Mesenchymal stem cell (in vitro differentiated cells and primary cell): ENCODE data around the gene ITGA2B.
A peak's percentile ranks its signal among the peaks of the same experiment; 100 is the strongest.

ENCODE experiments used
- DNase-seq: peaks from one replicate; pipeline ENCODE4 v3.0.0-alpha.2; 2013
- H2AFZ ChIP-seq: one replicate; pipeline ENCODE4 v1.6.1; 2013; ENCODE audit warnings: low read depth, mild to moderate bottlenecking, control low read depth, inconsistent platforms, low read length, moderate library complexity
- H2AK5ac ChIP-seq: 2 replicates; pipeline ENCODE4 v1.6.1; 2013; ENCODE audit warnings: low read length, moderate library complexity, mild to moderate bottlenecking, inconsistent platforms; ENCODE audit not compliant: severe bottlenecking
- H2BK120ac ChIP-seq: one replicate; pipeline ENCODE4 v1.6.1; 2013; ENCODE audit warnings: low read depth, mild to moderate bottlenecking, inconsistent platforms, low read length, moderate library complexity
- H2BK12ac ChIP-seq, 2 experiments: one replicate each; pipeline ENCODE4 v1.6.1; 2013; ENCODE audit warnings: inconsistent platforms in 2 of 2, low read length in 2 of 2, mild to moderate bottlenecking in 2 of 2, moderate library complexity in 2 of 2, control low read depth in 1 of 2
- H2BK15ac ChIP-seq: one replicate; pipeline ENCODE4 v1.6.1; 2013; ENCODE audit warnings: mild to moderate bottlenecking, low read depth, inconsistent platforms; ENCODE audit not compliant: poor library complexity, severe bottlenecking
- H2BK5ac ChIP-seq: 2 replicates; pipeline ENCODE4 v1.6.1; 2013; ENCODE audit warnings: low read depth, mild to moderate bottlenecking, low read length, control low read depth, inconsistent platforms; ENCODE audit not compliant: poor library complexity, severe bottlenecking
- H3K14ac ChIP-seq, 2 experiments: one replicate each; pipeline ENCODE4 v1.6.1; 2013; ENCODE audit warnings: inconsistent platforms in 2 of 2, low read length in 2 of 2, control low read depth in 1 of 2, mild to moderate bottlenecking in 1 of 2, moderate library complexity in 1 of 2
- H3K18ac ChIP-seq, 2 experiments: one replicate each; pipeline ENCODE4 v1.6.1; 2013; ENCODE audit warnings: inconsistent platforms in 2 of 2, low read length in 2 of 2, control low read depth in 1 of 2, low read depth in 1 of 2, mild to moderate bottlenecking in 1 of 2
- H3K23ac ChIP-seq, 2 experiments: one replicate each; pipeline ENCODE4 v1.6.1; 2013; ENCODE audit warnings: inconsistent platforms in 2 of 2, low read length in 2 of 2, mild to moderate bottlenecking in 2 of 2, moderate library complexity in 2 of 2, control low read depth in 1 of 2
- H3K27ac ChIP-seq: 2 replicates; pipeline ENCODE4 v1.5.1; 2013; ENCODE audit warnings: mild to moderate bottlenecking, moderate library complexity, low read length, control low read depth, inconsistent platforms; ENCODE audit not compliant: poor library complexity, severe bottlenecking
- H3K27me3 ChIP-seq, 2 experiments: 2 replicates each; pipeline versions ENCODE4 v1.6.1 to v1.7.0; 2013; ENCODE audit warnings: low read length in 2 of 2, mild to moderate bottlenecking in 2 of 2, moderate library complexity in 2 of 2, control low read depth in 1 of 2, inconsistent platforms in 1 of 2; ENCODE audit not compliant: control insufficient read depth in 1 of 2, insufficient read depth in 1 of 2
- H3K36me3 ChIP-seq, 2 experiments: 2 replicates each; pipeline versions ENCODE4 v1.6.1 to v1.7.0; 2013; ENCODE audit warnings: low read length in 2 of 2, control low read depth in 1 of 2, inconsistent platforms in 1 of 2, low read depth in 1 of 2, mild to moderate bottlenecking in 1 of 2; ENCODE audit not compliant: insufficient read depth in 2 of 2, control insufficient read depth in 1 of 2
- H3K4ac ChIP-seq, 2 experiments: one replicate each; pipeline ENCODE4 v1.6.1; 2013; ENCODE audit warnings: inconsistent platforms in 2 of 2, low read length in 2 of 2, mild to moderate bottlenecking in 2 of 2, moderate library complexity in 2 of 2, control low read depth in 1 of 2, low read depth in 1 of 2
- H3K4me1 ChIP-seq: 2 replicates; pipeline ENCODE4 v1.6.1; 2013; ENCODE audit warnings: low read depth, low read length, control low read depth; ENCODE audit not compliant: control insufficient read depth, insufficient read depth
- H3K4me2 ChIP-seq: 2 replicates; pipeline ENCODE4 v1.6.1; 2013; ENCODE audit warnings: low read length, mild to moderate bottlenecking, inconsistent platforms; ENCODE audit not compliant: poor library complexity, severe bottlenecking
- H3K4me3 ChIP-seq, 2 experiments: 2 replicates each; pipeline versions ENCODE4 v1.5.1 to v1.7.0; 2013; ENCODE audit warnings: low read length in 2 of 2, mild to moderate bottlenecking in 2 of 2, control low read depth in 1 of 2, low read depth in 1 of 2; ENCODE audit not compliant: insufficient read depth in 1 of 2
- H3K79me1 ChIP-seq: replicated peaks from 2 replicates; pipeline ENCODE4 v1.6.1; 2013; ENCODE audit warnings: mild to moderate bottlenecking, control low read depth, low read length, inconsistent platforms; ENCODE audit not compliant: poor library complexity, severe bottlenecking
- H3K9ac ChIP-seq: 2 replicates; pipeline ENCODE4 v1.7.0; 2013; ENCODE audit warnings: mild to moderate bottlenecking, low read length, moderate library complexity
- H3K9me3 ChIP-seq: 2 replicates; pipeline ENCODE4 v1.7.0; 2013; ENCODE audit warnings: mild to moderate bottlenecking, low read length; ENCODE audit not compliant: control insufficient read depth
- H4K8ac ChIP-seq: one replicate; pipeline ENCODE4 v1.6.1; 2013; ENCODE audit warnings: inconsistent platforms, mild to moderate bottlenecking, low read length, moderate library complexity
- H4K91ac ChIP-seq: one replicate; pipeline ENCODE4 v1.6.1; 2013; ENCODE audit warnings: mild to moderate bottlenecking, low read length, inconsistent platforms
- WGBS: methylation state at CpG from one replicate; pipeline ENCODE4 v1.1.7; 2013; ENCODE audit warnings: mixed read lengths; 5-methylcytosine and 5-hydroxymethylcytosine counted together

The ITGA2B gene

GRCh38 chr17:44360826-44361225, 28.6 kb downstream of the ITGA2B start:
- Histone ChIP-seq H2BK12ac (peak overlapping the region in 1 of 2 experiments; percentile 65), H3K79me1 (peaks cover 39% of the 10 kb centered on the region), H3K27me3 (peaks cover 7 to 15% of the 10 kb centered on the region in 2 experiments), H3K4me3 (no peak overlapping the region), H3K9me3 (no peaks in the 10 kb centered on the region), H3K4ac (no peak overlapping the region), H2BK15ac (peak overlapping the region; percentile 17), H3K14ac (peak overlapping the region in 1 of 2 experiments; percentile 53), H3K18ac (peak overlapping the region in 1 of 2 experiments; percentile 85), H3K27ac (no peak overlapping the region), H4K8ac (no peak overlapping the region), H3K23ac (peak overlapping the region in 1 of 2 experiments; percentile 23), H3K9ac (no peak overlapping the region), H2BK120ac (no peak overlapping the region), H3K4me2 (peak overlapping the region; percentile 56), H2AK5ac (peak overlapping the region; percentile 3), H4K91ac (peak overlapping the region; percentile 91), H2BK5ac (peak overlapping the region; percentile 49), H3K36me3 (peaks cover 0 to 18% of the 10 kb centered on the region in 2 experiments), H3K4me1 (peaks cover 40% of the 10 kb centered on the region), H2AFZ (no peak overlapping the region)
- WGBS: 74% methylated on average over 4 of the region's 5 CpGs
- DNase-seq: peak; percentile 60

DNA sequence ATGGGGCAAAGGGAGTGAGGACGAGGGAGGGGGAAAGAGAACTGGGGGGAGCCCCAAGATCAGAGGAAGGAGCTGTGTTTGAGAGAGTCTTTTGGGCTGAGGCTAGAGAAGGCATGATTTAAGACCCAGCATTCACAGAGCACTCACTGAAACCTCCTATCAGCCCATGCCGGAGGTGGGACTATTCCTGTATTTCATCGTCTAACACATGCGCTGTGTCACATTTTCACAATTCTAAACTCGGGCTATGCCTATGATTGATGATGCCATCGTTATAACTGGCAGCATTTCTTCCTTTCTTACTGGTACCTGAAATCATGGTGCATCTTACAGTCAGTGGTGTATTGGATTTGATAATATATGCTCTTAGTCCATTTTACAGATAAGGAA, 29.3 kb downstream of the ITGA2B start:
- no peak overlapping the region for H2BK15ac ChIP-seq
- DNase-seq: no peak
- WGBS: 87% methylated on average over 6 of the region's 6 CpGs
- peaks cover 4 to 8% of the 10 kb centered on the region in 2 experiments for H3K27me3 ChIP-seq
- H3K27ac ChIP-seq: no peak overlapping the region
- no peak overlapping the region for H3K4ac ChIP-seq
- no peak overlapping the region for H2AFZ ChIP-seq
- no peak overlapping the region for H3K4me3 ChIP-seq
- H3K14ac ChIP-seq: no peak overlapping the region
- no peak overlapping the region for H3K18ac ChIP-seq
- no peak overlapping the region for H2BK5ac ChIP-seq
- H2AK5ac ChIP-seq: no peak overlapping the region
- no peak overlapping the region for H4K8ac ChIP-seq
- H3K9me3 ChIP-seq: no peaks in the 10 kb centered on the region
- H3K23ac ChIP-seq: no peak overlapping the region
- peaks cover 39% of the 10 kb centered on the region for H3K79me1 ChIP-seq
- H3K4me2 ChIP-seq: no peak overlapping the region
- no peak overlapping the region for H3K9ac ChIP-seq
- H2BK12ac ChIP-seq: no peak overlapping the region
- no peak overlapping the region for H4K91ac ChIP-seq
- H3K36me3 ChIP-seq: peaks cover 0 to 25% of the 10 kb centered on the region in 2 experiments
- no peak overlapping the region for H2BK120ac ChIP-seq
- H3K4me1 ChIP-seq: peaks cover 40% of the 10 kb centered on the region

- H3K27me3 ChIP-seq: peaks cover 0 to 3% of the 10 kb centered on the region in 2 experiments
- H2BK12ac ChIP-seq: no peak overlapping the region
- H3K14ac ChIP-seq: no peak overlapping the region
- no peak overlapping the region for H2AFZ ChIP-seq
- H3K4ac ChIP-seq: no peak overlapping the region
- H2AK5ac ChIP-seq: no peak overlapping the region
- H3K18ac ChIP-seq: no peak overlapping the region
- H3K27ac ChIP-seq: no peak overlapping the region
- H2BK120ac ChIP-seq: no peak overlapping the region
- no peak overlapping the region for H3K9ac ChIP-seq
- no peak overlapping the region for H4K8ac ChIP-seq
- peaks cover 0 to 30% of the 10 kb centered on the region in 2 experiments for H3K36me3 ChIP-seq
- no peak overlapping the region for H2BK5ac ChIP-seq
- H3K9me3 ChIP-seq: no peaks in the 10 kb centered on the region
- H3K4me3 ChIP-seq: no peak overlapping the region
- peaks cover 39% of the 10 kb centered on the region for H3K79me1 ChIP-seq
- H3K4me2 ChIP-seq: no peak overlapping the region
- no peak for DNase-seq
- no peak overlapping the region for H3K23ac ChIP-seq
- peak overlapping the region; percentile 73 for H2BK15ac ChIP-seq
- H3K4me1 ChIP-seq: peaks cover 40% of the 10 kb centered on the region
- no peak overlapping the region for H4K91ac ChIP-seq
- WGBS: 98% methylated on average over 8 of the region's 14 CpGs
These were observed 29.8 kb downstream of the ITGA2B start for GRCh38 chr17:44359458-44360143.

DNA sequence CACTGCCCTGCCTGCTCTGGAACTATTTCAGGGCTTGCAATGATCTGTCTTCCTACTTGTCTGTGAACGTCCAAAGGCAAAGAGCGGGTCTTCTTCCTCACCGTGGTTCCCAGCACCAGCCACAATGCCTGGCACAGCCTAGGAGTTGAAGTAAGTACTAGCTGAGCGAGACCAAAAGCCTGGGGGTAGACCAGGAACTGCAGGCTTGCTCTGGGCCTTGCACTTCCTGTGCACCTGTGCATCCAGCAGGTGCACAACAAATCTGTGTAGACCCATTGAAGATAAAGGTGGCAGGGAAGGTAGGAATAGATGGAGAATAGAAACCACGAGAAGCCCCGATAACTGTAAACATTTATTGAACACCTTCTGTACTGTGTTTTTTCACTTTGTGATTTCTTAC, 30.4 kb downstream of the ITGA2B start:
- Histone ChIP-seq H2BK12ac (no peak overlapping the region), H2AFZ (no peak overlapping the region), H2BK15ac (no peak overlapping the region), H4K8ac (no peak overlapping the region), H3K27ac (no peak overlapping the region), H3K36me3 (peaks cover 0 to 36% of the 10 kb centered on the region in 2 experiments), H4K91ac (no peak overlapping the region), H3K9me3 (no peaks in the 10 kb centered on the region), H3K4me1 (peaks cover 39% of the 10 kb centered on the region), H2BK120ac (no peak overlapping the region), H2AK5ac (peak overlapping the region; percentile 7), H3K79me1 (peaks cover 39% of the 10 kb centered on the region), H3K4me2 (no peak overlapping the region), H2BK5ac (no peak overlapping the region), H3K9ac (no peak overlapping the region), H3K27me3 (peaks cover 0 to 3% of the 10 kb centered on the region in 2 experiments), H3K4ac (no peak overlapping the region), H3K23ac (no peak overlapping the region), H3K4me3 (no peak overlapping the region), H3K18ac (no peak overlapping the region), H3K14ac (no peak overlapping the region)
- no peak for DNase-seq
- 86% methylated on average over 6 of the region's 6 CpGs for WGBS
